ENCODE measurements around the gene COPZ2.

DNA sequence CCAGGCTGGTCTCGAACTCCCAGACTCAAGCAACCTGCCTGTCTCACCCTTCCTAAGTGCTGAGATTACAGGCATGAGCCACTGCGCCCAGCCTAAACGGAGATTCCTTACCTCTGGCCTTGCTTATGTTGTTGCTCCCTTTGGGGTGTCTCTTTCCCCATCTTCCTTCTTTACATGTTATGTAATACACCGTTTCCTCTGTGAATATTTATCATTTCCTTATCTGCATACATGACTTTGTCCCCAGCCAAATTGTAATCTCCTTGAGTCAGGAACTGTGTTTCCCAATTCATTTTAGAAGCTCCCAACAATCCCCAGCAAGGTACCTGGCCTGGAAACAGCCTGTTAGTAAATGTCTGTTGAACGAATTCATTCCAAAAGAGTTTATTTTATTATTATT lies 15.7 kb downstream of the COPZ2 start:
- no peak for TF ChIP-seq CTCF (conservative IDR thresholded peaks at IDR 0.05)
- no peak for TF ChIP-seq ZFX (IDR thresholded peaks at IDR 0.05)
